Effector CD8-positive, alpha-beta T cell (primary cell): ENCODE measurements around the gene CSNK2A1.

Source experiments
- DNase-seq: peaks from one replicate; lab custom pipeline; 2025; lab: John Stamatoyannopoulos, UW

The CSNK2A1 gene

DNA sequence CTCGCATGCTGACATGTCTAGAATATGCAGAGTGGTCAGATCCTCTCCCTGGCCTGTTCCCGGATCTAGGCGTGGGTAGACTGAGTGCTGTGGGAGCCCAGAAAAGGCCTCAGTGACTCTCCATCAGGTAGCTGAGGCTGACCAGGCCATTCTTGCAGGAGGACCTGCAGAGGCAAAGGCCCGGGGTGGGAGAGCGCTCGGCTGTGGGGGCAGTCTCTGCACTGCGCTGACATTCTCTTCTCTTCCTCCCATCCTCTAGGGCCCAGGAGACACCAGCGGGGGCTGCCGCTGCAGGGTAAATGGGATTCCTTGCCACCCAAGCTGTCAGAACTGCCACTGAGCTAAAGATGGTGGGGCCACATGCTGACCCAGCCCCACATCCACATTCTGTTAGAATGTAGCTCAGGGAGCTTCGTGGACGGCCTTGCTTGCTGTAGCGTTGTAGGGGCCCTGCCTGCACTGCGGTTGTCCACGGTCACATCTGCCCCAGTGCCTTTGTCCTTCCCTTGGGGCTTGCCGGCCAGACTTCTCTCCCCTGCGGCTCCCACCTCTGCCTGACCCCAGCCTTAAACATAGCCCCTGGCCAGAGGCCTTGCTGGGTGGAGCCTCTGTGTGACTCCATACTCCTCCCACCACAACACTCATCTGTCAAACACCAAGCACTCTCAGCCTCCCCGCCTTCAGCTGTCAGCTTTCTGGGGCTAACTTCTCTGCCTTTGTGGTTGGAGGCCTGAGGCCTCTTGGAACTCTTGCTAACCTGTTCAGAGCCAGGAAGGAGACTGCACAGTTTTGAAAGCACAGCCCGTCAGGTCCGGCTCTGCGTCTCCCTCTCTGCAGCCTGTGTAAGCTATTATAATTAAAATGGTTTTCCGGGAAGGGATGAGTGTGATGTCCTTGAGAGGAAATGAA, 113.2 kb downstream of the CSNK2A1 start:
- no peak for DNase-seq

DNA sequence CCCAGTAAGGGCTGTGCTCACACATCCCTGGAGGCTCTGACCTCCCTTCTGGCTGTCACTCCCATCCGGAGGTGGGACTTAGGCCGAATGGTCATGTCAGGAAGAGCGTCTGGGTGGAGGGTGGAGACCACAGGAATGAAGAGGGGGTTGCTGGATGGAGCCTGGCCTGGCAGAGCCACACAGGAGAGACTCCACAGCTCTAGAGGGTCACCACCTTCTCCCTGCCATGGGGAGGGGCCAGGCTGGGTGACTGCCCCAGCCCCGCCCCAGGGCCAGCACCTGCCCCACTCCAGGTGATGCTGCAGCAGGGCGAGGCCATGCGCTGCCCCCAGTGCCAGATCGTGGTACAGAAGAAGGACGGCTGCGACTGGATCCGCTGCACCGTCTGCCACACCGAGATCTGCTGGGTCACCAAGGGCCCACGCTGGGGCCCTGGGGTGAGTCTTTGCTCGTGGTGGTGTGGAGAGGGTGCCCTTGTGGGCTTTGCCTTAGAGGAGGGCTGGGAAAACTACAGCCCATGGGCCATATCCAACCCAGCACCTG, 114.9 kb downstream of the CSNK2A1 start:
- no peak for DNase-seq

DNA sequence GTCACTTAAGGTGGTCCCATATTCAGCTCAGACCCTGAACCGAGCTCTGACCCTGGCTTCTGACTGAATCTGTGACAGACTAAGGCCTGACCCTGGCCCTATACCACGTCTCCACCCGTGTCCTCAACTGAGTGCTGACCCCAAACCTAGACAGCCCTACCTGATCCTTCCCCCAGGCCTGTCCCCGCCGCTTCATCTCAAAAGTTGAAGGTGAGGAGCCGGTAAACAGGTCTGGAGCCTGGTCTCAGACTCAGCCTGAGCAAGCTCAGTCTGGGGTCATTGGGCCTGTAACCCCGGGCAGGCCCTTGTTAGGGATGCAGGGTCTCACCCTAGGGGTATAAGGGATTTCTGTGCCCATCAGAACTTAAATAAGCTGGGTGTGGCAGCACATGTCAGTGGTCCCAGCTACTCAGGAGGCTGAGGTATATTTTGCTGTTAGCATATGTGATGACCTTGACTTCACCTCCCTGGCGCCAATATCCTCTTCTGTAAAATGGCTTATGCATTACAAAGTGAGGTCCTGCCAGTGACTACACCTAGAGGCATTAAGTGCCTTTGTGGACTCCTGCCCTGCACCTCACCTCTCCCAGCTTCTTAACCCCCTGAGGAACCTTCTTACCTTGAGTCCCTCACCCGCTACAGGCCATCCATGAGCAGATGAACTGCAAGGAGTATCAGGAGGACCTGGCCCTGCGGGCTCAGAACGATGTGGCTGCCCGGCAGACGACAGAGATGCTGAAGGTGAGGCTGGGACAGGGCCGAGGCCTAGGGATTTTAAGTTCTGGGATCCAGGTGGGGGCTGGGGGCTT, 115.5 kb downstream of the CSNK2A1 start:
- no peak for DNase-seq

DNA sequence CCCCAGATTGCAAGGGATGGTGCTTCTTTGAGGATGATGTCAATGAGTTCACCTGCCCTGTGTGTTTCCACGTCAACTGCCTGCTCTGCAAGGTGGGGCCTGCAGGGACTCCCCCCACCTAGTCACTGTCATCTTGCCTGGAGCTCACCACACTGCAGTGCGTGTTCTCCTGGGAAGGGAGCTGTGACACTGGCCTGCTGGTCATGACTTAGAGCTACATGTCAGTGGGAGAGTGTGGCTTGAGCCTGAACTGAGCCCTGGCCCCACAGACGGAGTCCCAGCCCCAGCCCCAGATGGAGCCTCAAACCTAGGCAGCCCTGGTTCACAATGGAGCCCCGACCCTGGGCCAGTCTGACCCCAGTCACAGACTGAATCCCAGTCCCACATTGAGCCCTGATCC, 116.2 kb downstream of the CSNK2A1 start:
- DNase-seq: no peak

DNA sequence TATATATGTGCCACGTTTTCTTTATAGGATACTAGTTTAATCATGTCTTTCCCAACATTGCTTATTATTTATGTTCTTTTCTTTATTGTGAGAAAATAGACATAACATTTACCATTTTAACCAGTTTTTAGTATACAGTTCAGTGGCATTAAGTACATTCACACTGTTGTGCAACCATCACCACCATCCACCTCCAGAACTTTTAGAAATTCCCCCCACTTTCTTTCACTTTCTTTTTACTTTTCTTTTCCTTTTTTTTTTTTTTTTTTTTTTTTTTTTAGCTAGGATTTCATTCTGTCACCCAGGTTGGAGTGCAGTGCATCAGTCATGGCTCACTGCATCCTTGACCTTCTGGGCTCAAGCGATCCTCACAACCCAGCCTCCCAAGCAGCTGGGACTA, 117.0 kb downstream of the CSNK2A1 start:
- DNase-seq: no peak
